ENCODE results near the gene UPK3BL2. TPM values are rescaled to one million over a fixed set of nuclear protein-coding genes. Genes with fewer than 3 reads are reported as not detected.
"Not testable (repeated sequence)": the region's sequence is repeated elsewhere in the genome, so short reads cannot be mapped to it uniquely, and the experiment has no call there.

The UPK3BL2 gene
- 10 to 100 TPM in 2 of 4 donors, 1 to 10 TPM in 2; 7.8 to 24.4 (median 11.5) TPM for total RNA-seq

- H3K9me3 ChIP-seq; H3K36me3 ChIP-seq; H3K4me1 ChIP-seq; DNase-seq (ENCODE audit: low spot score in 2 of 2); H3K27me3 ChIP-seq; H3K4me3 ChIP-seq; H3K27ac ChIP-seq: not testable (repeated sequence)
- no CpG with 5 or more reads among the region's 8 CpGs for WGBS
These were observed at the start of gene UPK3BL2 for GRCh38 chr7:102543596-102543995. UPK3BL2 (minus strand) TSS chr7:102543696; CDS start chr7:102543636, 60 bp downstream.

GRCh38 chr7:102592477-102593019 lies 49.1 kb upstream of the UPK3BL2 start:
- DNase-seq (ENCODE audit: low spot score in 2 of 2): peak; percentile 71 to 79
- H3K36me3 ChIP-seq, H3K4me3 ChIP-seq, H3K4me1 ChIP-seq, H3K27ac ChIP-seq, H3K9me3 ChIP-seq, H3K27me3 ChIP-seq: not testable (repeated sequence)
- 50% methylated on average over 9 of the region's 26 CpGs for WGBS

- not testable (repeated sequence) for H3K36me3 ChIP-seq; H3K27me3 ChIP-seq; H3K27ac ChIP-seq; H3K4me3 ChIP-seq; DNase-seq (ENCODE audit: low spot score in 2 of 2); H3K4me1 ChIP-seq; H3K9me3 ChIP-seq
- WGBS: no CpG with 5 or more reads among the region's 9 CpGs
These were observed 46.4 kb upstream of the UPK3BL2 start for GRCh38 chr7:102589857-102590256.

GRCh38 chr7:102583495-102583894 lies 40.0 kb upstream of the UPK3BL2 start:
- not testable (repeated sequence) for H3K27me3 ChIP-seq; DNase-seq (ENCODE audit: low spot score in 2 of 2); H3K27ac ChIP-seq; H3K36me3 ChIP-seq; H3K4me3 ChIP-seq; H3K4me1 ChIP-seq; H3K9me3 ChIP-seq
- WGBS: no CpG with 5 or more reads among the region's 5 CpGs

GRCh38 chr7:102581722-102582121 lies 38.2 kb upstream of the UPK3BL2 start:
- not testable (repeated sequence) for DNase-seq (ENCODE audit: low spot score in 2 of 2); H3K27ac ChIP-seq; H3K36me3 ChIP-seq; H3K9me3 ChIP-seq; H3K27me3 ChIP-seq; H3K4me1 ChIP-seq; H3K4me3 ChIP-seq
- WGBS: no CpG with 5 or more reads among the region's 5 CpGs

- H3K36me3 ChIP-seq; DNase-seq (ENCODE audit: low spot score in 2 of 2); H3K27me3 ChIP-seq; H3K9me3 ChIP-seq; H3K4me1 ChIP-seq; H3K27ac ChIP-seq; H3K4me3 ChIP-seq: not testable (repeated sequence)
- WGBS: no CpG with 5 or more reads among the region's 5 CpGs
These were observed 35.0 kb upstream of the UPK3BL2 start for GRCh38 chr7:102578486-102578885.

GRCh38 chr7:102577315-102578240 lies 34.1 kb upstream of the UPK3BL2 start:
- not testable (repeated sequence) for H3K4me1 ChIP-seq; H3K9me3 ChIP-seq; H3K27me3 ChIP-seq; H3K4me3 ChIP-seq; H3K27ac ChIP-seq; H3K36me3 ChIP-seq; DNase-seq (ENCODE audit: low spot score in 2 of 2)
- WGBS: 82% methylated on average over 5 of the region's 7 CpGs

GRCh38 chr7:102576363-102576762 lies 32.9 kb upstream of the UPK3BL2 start:
- H3K4me1 ChIP-seq; H3K27me3 ChIP-seq; H3K36me3 ChIP-seq; H3K4me3 ChIP-seq; H3K9me3 ChIP-seq; H3K27ac ChIP-seq; DNase-seq (ENCODE audit: low spot score in 2 of 2): not testable (repeated sequence)
- WGBS: no CpG with 5 or more reads among the region's 3 CpGs

- DNase-seq (ENCODE audit: low spot score in 2 of 2); H3K27ac ChIP-seq; H3K27me3 ChIP-seq; H3K9me3 ChIP-seq; H3K36me3 ChIP-seq; H3K4me3 ChIP-seq; H3K4me1 ChIP-seq: not testable (repeated sequence)
- no CpG with 5 or more reads among the region's 6 CpGs for WGBS
These were observed 31.1 kb upstream of the UPK3BL2 start for GRCh38 chr7:102574607-102575006.

GRCh38 chr7:102572261-102573239 lies 29.1 kb upstream of the UPK3BL2 start, which contains the start of gene POLR2J3:
POLR2J3 (minus strand) TSS chr7:102572583; CDS start chr7:102572521, 62 bp downstream.
- H3K4me1 ChIP-seq, H3K36me3 ChIP-seq, H3K9me3 ChIP-seq, H3K27me3 ChIP-seq: not testable (repeated sequence)
- 0% methylated on average over 30 of the region's 64 CpGs for WGBS
- DNase-seq (ENCODE audit: low spot score in 2 of 2): peak; percentile 95 to 99
- Histone ChIP-seq H3K4me3 (peak within 1 kb of the TSS; percentile 59), H3K27ac (peak within 1 kb of the TSS; percentile 30)
- TF ChIP-seq CTCF (IDR thresholded peaks at IDR 0.05) (peak in 1 of 2 donors; percentile 68), POLR2AphosphoS5 (IDR thresholded peaks at IDR 0.05) (peak in 2 of 3 donors; percentile 58 to 64)

GRCh38 chr7:102568620-102569019 lies 25.1 kb upstream of the UPK3BL2 start:
- H3K4me1 ChIP-seq, H3K9me3 ChIP-seq, H3K4me3 ChIP-seq, H3K36me3 ChIP-seq, H3K27me3 ChIP-seq, H3K27ac ChIP-seq: not testable (repeated sequence)
- DNase-seq (ENCODE audit: low spot score in 2 of 2): peak in 1 of 2 donors; percentile 23
- WGBS: no CpG with 5 or more reads among the region's 11 CpGs

- not testable (repeated sequence) for H3K9me3 ChIP-seq; DNase-seq (ENCODE audit: low spot score in 2 of 2); H3K27me3 ChIP-seq; H3K27ac ChIP-seq; H3K4me1 ChIP-seq; H3K4me3 ChIP-seq; H3K36me3 ChIP-seq
- WGBS: no CpG with 5 or more reads among the region's 6 CpGs
These were observed 7.4 kb upstream of the UPK3BL2 start, which contains the start of gene SPDYE2 for GRCh38 chr7:102550808-102551422. SPDYE2 (plus strand) TSS chr7:102551226; CDS start chr7:102553256, 2,030 bp downstream.

All from suprapubic skin (tissue), 4 donors.